ENCODE measurements around the gene MED16. TPM values are rescaled to one million over a fixed set of nuclear protein-coding genes. Genes with fewer than 3 reads are reported as not detected.
"Not testable (repeated sequence)": the region's sequence is repeated elsewhere in the genome, so short reads cannot be mapped to it uniquely, and the experiment has no call there.

Gene MED16
- total RNA-seq, 2 experiments from 2014 or later = 25.8 to 30.1 TPM

DNA sequence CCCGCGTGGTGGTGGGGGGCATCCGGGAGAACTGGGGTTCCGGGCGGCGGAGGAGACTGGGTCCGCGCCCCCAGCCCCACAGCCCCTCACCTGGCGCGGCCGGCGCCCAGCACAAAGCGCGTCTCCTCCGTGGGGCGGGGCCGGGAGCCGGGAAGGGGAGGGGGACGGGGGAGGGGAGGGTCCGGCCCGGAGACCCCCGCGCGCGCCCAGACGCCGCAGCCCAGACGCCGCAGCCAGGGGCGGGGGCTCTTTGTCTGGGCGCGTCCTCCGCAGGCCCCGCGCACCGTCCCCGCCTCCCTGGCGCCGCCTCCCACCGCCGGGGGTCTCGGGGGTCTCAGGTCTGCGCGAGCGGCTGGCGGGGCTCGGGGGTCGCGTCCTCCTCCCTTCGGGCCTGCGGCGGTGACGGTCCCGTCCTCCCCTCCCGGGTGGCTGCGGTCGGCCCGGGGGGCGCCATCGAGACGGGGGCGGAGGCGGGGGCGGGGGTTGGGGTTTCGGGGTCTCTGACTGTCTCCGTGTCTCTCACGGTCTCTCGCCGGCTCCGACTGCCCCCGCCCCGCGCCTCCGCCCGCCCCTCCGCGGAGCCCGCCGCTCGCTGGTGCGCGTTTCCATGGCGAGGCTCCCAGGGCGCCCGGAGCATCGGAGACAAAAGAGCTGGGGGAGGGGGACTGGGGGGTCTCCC lies 71.0 kb downstream of the MED16 start, which contains the start of gene PLPPR3:
Gene PLPPR3 (minus strand): TSS at position 131 of the 679 bp plus-strand sequence. CDS start 396 bp downstream, outside the sequence.
- no peak within 1 kb of the TSS for H3K4me3 ChIP-seq (ENCODE audit: low read length)
- no peaks in the 10 kb centered on the region for H3K36me3 ChIP-seq (ENCODE audit: insufficient read depth, low read length)
- no peak within 1 kb of the TSS for H3K27ac ChIP-seq (ENCODE audit: low read depth in 1 of 2, low read length in 2 of 2)
- Mint-ChIP-seq H3K36me3 (ENCODE audit: low read depth) (peaks cover 2% of the 10 kb centered on the region), H3K4me1 (ENCODE audit: low read depth) (no peaks in the 10 kb centered on the region), H3K9me3 (no peaks in the 10 kb centered on the region), H3K27me3 (peaks cover 16% of the 10 kb centered on the region), H3K27ac (no peak within 1 kb of the TSS), H3K4me3 (no peak within 1 kb of the TSS)
- ChIA-PET POLR2A (no interaction called here), CTCF (interaction anchor here (0.6 kb wide), 1 partner anchor 150 kb away, joined by 3 read pairs; no protein-coding TSS in a partner anchor)
- H3K9me3 ChIP-seq (ENCODE audit: control insufficient read depth in 1 of 2, insufficient read depth in 1 of 2, low read length in 2 of 2) = peaks cover 0 to 4% of the 10 kb centered on the region in 2 experiments
- H3K27me3 ChIP-seq (ENCODE audit: control insufficient read depth in 1 of 2, insufficient read depth in 2 of 2, low read length in 2 of 2) = peaks cover 10 to 11% of the 10 kb centered on the region in 2 experiments
- TF ChIP-seq CTCF (IDR thresholded peaks at IDR 0.05) = no peak
- ATAC-seq (ENCODE audit: poor library complexity) (no peak), DNase-seq (no peak)
- H3K4me1 ChIP-seq (ENCODE audit: insufficient read depth, low read length) = peaks cover 6% of the 10 kb centered on the region
- intact Hi-C loops (cut with DNase I, micrococcal nuclease) = no loop called here

DNA sequence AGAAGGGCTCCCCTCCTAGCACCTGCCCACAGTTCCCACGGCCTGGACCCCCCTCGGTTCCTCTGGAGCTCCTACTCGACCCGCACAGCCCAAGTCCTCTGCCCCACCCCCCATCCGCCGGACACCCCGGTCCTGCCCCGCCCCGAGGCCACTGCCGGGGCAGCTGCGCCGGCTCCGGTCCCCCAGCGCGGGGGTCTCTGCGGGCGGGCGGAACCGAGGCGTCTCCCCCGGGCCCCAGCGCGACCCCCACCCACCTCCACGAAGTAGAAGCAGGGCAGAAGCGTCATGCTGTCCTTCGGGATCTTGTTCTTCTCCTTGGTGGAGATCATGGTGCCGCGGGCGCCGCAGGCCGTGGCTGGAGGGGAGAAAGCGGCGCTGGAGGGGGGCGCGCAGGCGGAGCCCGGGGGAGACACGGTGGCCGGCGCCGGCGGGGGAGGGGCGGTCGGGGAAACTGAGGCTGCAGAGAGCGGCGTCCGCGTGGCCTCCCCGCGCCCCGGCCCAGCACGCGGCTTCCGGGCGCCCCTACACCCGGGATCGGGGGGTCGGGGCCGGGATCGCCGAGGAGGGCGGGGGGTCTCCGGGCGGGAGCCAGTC lies 71.7 kb downstream of the MED16 start:
- Mint-ChIP-seq H3K27me3 (peaks cover 16% of the 10 kb centered on the region), H3K9me3 (no peaks in the 10 kb centered on the region), H3K4me3 (no peak overlapping the region), H3K4me1 (ENCODE audit: low read depth) (no peaks in the 10 kb centered on the region), H3K36me3 (ENCODE audit: low read depth) (peaks cover 8% of the 10 kb centered on the region), H3K27ac (no peak overlapping the region)
- DNase-seq (no peak), ATAC-seq (ENCODE audit: poor library complexity) (no peak)
- CTCF ChIA-PET = no interaction called here
- intact Hi-C loops (cut with DNase I, micrococcal nuclease) = no loop called here
- Histone ChIP-seq H3K36me3 (ENCODE audit: insufficient read depth, low read length) (peaks cover 2% of the 10 kb centered on the region), H3K4me1 (ENCODE audit: insufficient read depth, low read length) (peaks cover 6% of the 10 kb centered on the region), H3K27ac (ENCODE audit: low read depth in 1 of 2, low read length in 2 of 2) (no peak overlapping the region), H3K4me3 (ENCODE audit: low read length) (no peak overlapping the region), H3K27me3 (ENCODE audit: control insufficient read depth in 1 of 2, insufficient read depth in 2 of 2, low read length in 2 of 2) (peaks cover 10 to 11% of the 10 kb centered on the region in 2 experiments), H3K9me3 (ENCODE audit: control insufficient read depth in 1 of 2, insufficient read depth in 1 of 2, low read length in 2 of 2) (peaks cover 0 to 4% of the 10 kb centered on the region in 2 experiments)
- POLR2A ChIA-PET = no interaction called here
- TF ChIP-seq CTCF (IDR thresholded peaks at IDR 0.05) = no peak

GRCh38 chr19:820212-820611 lies 72.8 kb downstream of the MED16 start:
- peaks cover 10 to 11% of the 10 kb centered on the region in 2 experiments for H3K27me3 ChIP-seq (ENCODE audit: control insufficient read depth in 1 of 2, insufficient read depth in 2 of 2, low read length in 2 of 2)
- Mint-ChIP-seq H3K36me3 (ENCODE audit: low read depth) (peaks cover 15% of the 10 kb centered on the region), H3K27me3 (peaks cover 16% of the 10 kb centered on the region)
- ATAC-seq (ENCODE audit: poor library complexity); intact Hi-C loops (cut with DNase I, micrococcal nuclease); H3K4me3 ChIP-seq (ENCODE audit: low read length); H3K27ac Mint-ChIP-seq; CTCF ChIA-PET; H3K4me1 Mint-ChIP-seq (ENCODE audit: low read depth); H3K27ac ChIP-seq (ENCODE audit: low read depth in 1 of 2, low read length in 2 of 2); POLR2A ChIA-PET; H3K9me3 Mint-ChIP-seq; H3K4me1 ChIP-seq (ENCODE audit: insufficient read depth, low read length); DNase-seq; H3K9me3 ChIP-seq (ENCODE audit: control insufficient read depth in 1 of 2, insufficient read depth in 1 of 2, low read length in 2 of 2); H3K4me3 Mint-ChIP-seq; H3K36me3 ChIP-seq (ENCODE audit: insufficient read depth, low read length): not testable (repeated sequence)

Other genes starting within 250 kb of the MED16 start
- 100 to 1,000 TPM; 112 to 119 TPM for gene RNF126, start 230.0 kb downstream of the MED16 start, total RNA-seq
- 1 to 10 TPM; 2.2 to 3.4 TPM for gene FSTL3, start 216.8 kb downstream of the MED16 start, total RNA-seq
- gene PRSS57, start 197.7 kb downstream of the MED16 start, total RNA-seq = not detected
- not detected for gene PALM, start 184.3 kb downstream of the MED16 start, total RNA-seq
- not detected for gene MISP, start 142.1 kb downstream of the MED16 start, total RNA-seq
- 100 to 1,000 TPM; 246 to 252 TPM for gene PTBP1, start 95.7 kb downstream of the MED16 start, total RNA-seq
- gene PLPPR3, start 71.2 kb downstream of the MED16 start, total RNA-seq = not detected
- gene AZU1, start 65.3 kb downstream of the MED16 start, total RNA-seq = under 1 TPM; 0.47 to 0.49 TPM
- gene PRTN3, start 52.2 kb downstream of the MED16 start, total RNA-seq = not detected
- gene ELANE, start 40.9 kb downstream of the MED16 start, total RNA-seq = not detected
- gene CFD, start 33.5 kb downstream of the MED16 start, total RNA-seq = 1 to 10 TPM; 2.3 to 2.9 TPM
- gene RNU6-9, start 297 bp upstream of the MED16 start, total RNA-seq = not detected
- gene R3HDM4, start 20.0 kb upstream of the MED16 start, total RNA-seq = 100 to 1,000 TPM; 309 to 313 TPM
- gene KISS1R, start 24.1 kb upstream of the MED16 start, total RNA-seq = 1 to 10 TPM; 1.5 to 1.6 TPM
- gene ARID3A, start 32.8 kb upstream of the MED16 start, total RNA-seq = 1 to 10 TPM; 3.7 to 4.1 TPM
- 10 to 100 TPM; 16.8 to 17.1 TPM for gene WDR18, start 91.2 kb upstream of the MED16 start, total RNA-seq
- under 1 TPM; 0.17 to 0.22 TPM for gene GRIN3B, start 107.2 kb upstream of the MED16 start, total RNA-seq
- gene TMEM259, start 127.9 kb upstream of the MED16 start, total RNA-seq = 100 to 1,000 TPM; 388 to 390 TPM
- not detected for gene RNU6-2, start 128.3 kb upstream of the MED16 start, total RNA-seq
- 100 to 1,000 TPM; 307 to 318 TPM for gene CNN2, start 133.4 kb upstream of the MED16 start, total RNA-seq
- gene ABCA7, start 146.9 kb upstream of the MED16 start, total RNA-seq = 100 to 1,000 TPM; 114 to 118 TPM
- gene ARHGAP45, start 174.0 kb upstream of the MED16 start, total RNA-seq = 100 to 1,000 TPM; 861 to 878 TPM
- 10 to 100 TPM; 45.8 to 49.0 TPM for gene POLR2E, start 202.2 kb upstream of the MED16 start, total RNA-seq
- gene GPX4, start 210.8 kb upstream of the MED16 start, total RNA-seq = 100 to 1,000 TPM; 174 to 175 TPM

All from CD4-positive, alpha-beta T cell (primary cell).